ENCODE results near the gene FLVCR2. TPM values are rescaled to one million over a fixed set of nuclear protein-coding genes. Genes with fewer than 3 reads are reported as not detected.

The FLVCR2 gene
- total RNA-seq, 1 donor from 2014 or later: 5.4 TPM

GRCh38 chr14:75543786-75544185, 34.6 kb upstream of the FLVCR2 start:
- Mint-ChIP-seq H3K4me3 (peak overlapping the region; percentile 67), H3K9me3 (no peaks in the 10 kb centered on the region), H3K4me1 (peaks cover 73% of the 10 kb centered on the region), H3K27me3 (no peaks in the 10 kb centered on the region), H3K36me3 (ENCODE audit: low read depth) (peaks cover 68% of the 10 kb centered on the region), H3K27ac (peak overlapping the region; percentile 96)
- intact Hi-C loops (cut with micrococcal nuclease): loop anchor here (1.0 to 5.0 kb wide), 2 partner anchors 118 to 296 kb away; partner anchors contain the start of gene TTLL5
- no peak for DNase-seq

GRCh38 chr14:75545907-75546306, 32.5 kb upstream of the FLVCR2 start:
- H3K4me1 Mint-ChIP-seq: peaks cover 63% of the 10 kb centered on the region
- intact Hi-C loops (cut with micrococcal nuclease): no loop called here
- DNase-seq: no peak
- H3K27me3 Mint-ChIP-seq: no peaks in the 10 kb centered on the region
- H3K27ac Mint-ChIP-seq: peak overlapping the region; percentile 71
- H3K9me3 Mint-ChIP-seq: no peaks in the 10 kb centered on the region
- H3K36me3 Mint-ChIP-seq (ENCODE audit: low read depth): peaks cover 54% of the 10 kb centered on the region
- no peak overlapping the region for H3K4me3 Mint-ChIP-seq

- Mint-ChIP-seq H3K4me3 (no peak overlapping the region), H3K9me3 (no peaks in the 10 kb centered on the region), H3K36me3 (ENCODE audit: low read depth) (peaks cover 51% of the 10 kb centered on the region), H3K27me3 (no peaks in the 10 kb centered on the region), H3K4me1 (peaks cover 52% of the 10 kb centered on the region), H3K27ac (peak overlapping the region; percentile 71)
- DNase-seq: no peak
- intact Hi-C loops (cut with micrococcal nuclease): no loop called here
These were observed 30.7 kb upstream of the FLVCR2 start for GRCh38 chr14:75547552-75548250.

GRCh38 chr14:75548544-75548943, 29.9 kb upstream of the FLVCR2 start:
- Mint-ChIP-seq H3K36me3 (ENCODE audit: low read depth) (peaks cover 52% of the 10 kb centered on the region), H3K27me3 (no peaks in the 10 kb centered on the region), H3K4me3 (no peak overlapping the region), H3K4me1 (peaks cover 53% of the 10 kb centered on the region), H3K27ac (peak overlapping the region; percentile 71), H3K9me3 (no peaks in the 10 kb centered on the region)
- DNase-seq: no peak
- intact Hi-C loops (cut with micrococcal nuclease): no loop called here

- Mint-ChIP-seq H3K4me3 (peak overlapping the region; percentile 4), H3K27me3 (no peaks in the 10 kb centered on the region), H3K4me1 (peaks cover 54% of the 10 kb centered on the region), H3K36me3 (ENCODE audit: low read depth) (peaks cover 52% of the 10 kb centered on the region), H3K9me3 (no peaks in the 10 kb centered on the region), H3K27ac (peak overlapping the region; percentile 46)
- DNase-seq: no peak
- intact Hi-C loops (cut with micrococcal nuclease): no loop called here
These were observed 29.3 kb upstream of the FLVCR2 start for GRCh38 chr14:75549169-75549568.

GRCh38 chr14:75551021-75551420, 27.4 kb upstream of the FLVCR2 start:
- Mint-ChIP-seq H3K36me3 (ENCODE audit: low read depth) (peaks cover 45% of the 10 kb centered on the region), H3K9me3 (peaks cover 4% of the 10 kb centered on the region), H3K4me1 (peaks cover 54% of the 10 kb centered on the region), H3K4me3 (no peak overlapping the region), H3K27ac (no peak overlapping the region), H3K27me3 (no peaks in the 10 kb centered on the region)
- DNase-seq: no peak
- intact Hi-C loops (cut with micrococcal nuclease): no loop called here

- no peaks in the 10 kb centered on the region for H3K27me3 Mint-ChIP-seq
- peaks cover 9% of the 10 kb centered on the region for H3K9me3 Mint-ChIP-seq
- H3K4me1 Mint-ChIP-seq: peaks cover 46% of the 10 kb centered on the region
- no peak for DNase-seq
- peaks cover 31% of the 10 kb centered on the region for H3K36me3 Mint-ChIP-seq (ENCODE audit: low read depth)
- no peak overlapping the region for H3K27ac Mint-ChIP-seq
- intact Hi-C loops (cut with micrococcal nuclease): no loop called here
- no peak overlapping the region for H3K4me3 Mint-ChIP-seq
These were observed 25.3 kb upstream of the FLVCR2 start for GRCh38 chr14:75553157-75553556.

- H3K4me3 Mint-ChIP-seq: no peak overlapping the region
- no peak for DNase-seq
These were observed 24.6 kb upstream of the FLVCR2 start for GRCh38 chr14:75553761-75554364.

GRCh38 chr14:75554482-75554881, 23.9 kb upstream of the FLVCR2 start:
- Mint-ChIP-seq H3K4me3 (no peak overlapping the region), H3K36me3 (ENCODE audit: low read depth) (peaks cover 21% of the 10 kb centered on the region), H3K4me1 (peaks cover 45% of the 10 kb centered on the region), H3K27ac (no peak overlapping the region), H3K27me3 (no peaks in the 10 kb centered on the region), H3K9me3 (peaks cover 9% of the 10 kb centered on the region)
- no peak for DNase-seq
- intact Hi-C loops (cut with micrococcal nuclease): no loop called here

More at GRCh38 chr14:75553761-75554364, 24.6 kb upstream of the FLVCR2 start:
- intact Hi-C loops (cut with micrococcal nuclease): no loop called here
- peaks cover 45% of the 10 kb centered on the region for H3K4me1 Mint-ChIP-seq
- peaks cover 25% of the 10 kb centered on the region for H3K36me3 Mint-ChIP-seq (ENCODE audit: low read depth)
- H3K27ac Mint-ChIP-seq: no peak overlapping the region
- no peaks in the 10 kb centered on the region for H3K27me3 Mint-ChIP-seq
- peaks cover 9% of the 10 kb centered on the region for H3K9me3 Mint-ChIP-seq

GRCh38 chr14:75558440-75558839, 20.0 kb upstream of the FLVCR2 start:
- Mint-ChIP-seq H3K9me3 (peaks cover 9% of the 10 kb centered on the region), H3K4me3 (no peak overlapping the region), H3K4me1 (peaks cover 60% of the 10 kb centered on the region), H3K36me3 (ENCODE audit: low read depth) (peaks cover 11% of the 10 kb centered on the region), H3K27me3 (no peaks in the 10 kb centered on the region), H3K27ac (peak overlapping the region; percentile 76)
- DNase-seq: no peak
- intact Hi-C loops (cut with micrococcal nuclease): no loop called here

GRCh38 chr14:75559045-75559444, 19.4 kb upstream of the FLVCR2 start:
- Mint-ChIP-seq H3K4me3 (peak overlapping the region; percentile 63), H3K36me3 (ENCODE audit: low read depth) (peaks cover 11% of the 10 kb centered on the region)
- DNase-seq: no peak

GRCh38 chr14:75559451-75560222, 18.8 kb upstream of the FLVCR2 start:
- Mint-ChIP-seq H3K36me3 (ENCODE audit: low read depth) (peaks cover 11% of the 10 kb centered on the region), H3K4me1 (peaks cover 57% of the 10 kb centered on the region), H3K4me3 (peak overlapping the region; percentile 63), H3K27me3 (no peaks in the 10 kb centered on the region), H3K27ac (peak overlapping the region; percentile 98), H3K9me3 (peaks cover 8% of the 10 kb centered on the region)
- DNase-seq: peak; percentile 84
- intact Hi-C loops (cut with micrococcal nuclease): loop anchor here (1.0 to 5.0 kb wide), 5 partner anchors 37 to 432 kb away; partner anchors contain the start of genes BATF, JDP2 and NEK9

More at GRCh38 chr14:75559045-75559444, 19.4 kb upstream of the FLVCR2 start:
- Mint-ChIP-seq H3K4me1 (peaks cover 56% of the 10 kb centered on the region), H3K27me3 (no peaks in the 10 kb centered on the region), H3K27ac (peak overlapping the region; percentile 98), H3K9me3 (peaks cover 9% of the 10 kb centered on the region)
- intact Hi-C loops (cut with micrococcal nuclease): loop anchor here (1.0 kb wide), 1 partner anchor 37 kb away; the partner anchor contains the start of gene BATF

GRCh38 chr14:75561013-75561432, 17.4 kb upstream of the FLVCR2 start:
- DNase-seq: peak; percentile 84
- intact Hi-C loops (cut with micrococcal nuclease): loop anchor here (1.0 to 5.0 kb wide), 5 partner anchors 64 to 434 kb away; partner anchors contain the start of genes JDP2 and NEK9
- Mint-ChIP-seq H3K4me3 (peak overlapping the region; percentile 63), H3K36me3 (ENCODE audit: low read depth) (peaks cover 6% of the 10 kb centered on the region), H3K27me3 (no peaks in the 10 kb centered on the region), H3K27ac (peak overlapping the region; percentile 98), H3K4me1 (peaks cover 61% of the 10 kb centered on the region), H3K9me3 (peaks cover 5% of the 10 kb centered on the region)
